Uterus (tissue), 4 donors: Measurements from ENCODE around the gene TMEM255A. TPM values are rescaled to one million over a fixed set of nuclear protein-coding genes. Genes with fewer than 3 reads are reported as not detected.

Source experiments
- DNase-seq, 2 donors: peaks; one replicate each; pipeline ENCODE4 v3.0.0-alpha.2; 2019 to 2020
- H3K27ac ChIP-seq, 2 donors: fragments of 200-600 bp; sonication (generic); 1 replicate in 1 of 2; 2 replicates in 1 of 2; pipeline ENCODE4 v1.5.1; 2016 to 2018
- H3K27me3 ChIP-seq, 2 donors: fragments of 200-600 bp; sonication (generic); one replicate each; pipeline ENCODE4 v1.5.1; 2018 to 2019; ENCODE audit warnings: control low read depth in 1 of 2
- H3K36me3 ChIP-seq, 2 donors: fragments of 200-600 bp; sonication (generic); one replicate each; pipeline ENCODE4 v1.5.1; 2019; ENCODE audit warnings: control low read depth in 1 of 2
- H3K4me1 ChIP-seq, 2 donors: fragments of 200-600 bp; sonication (generic); one replicate each; pipeline ENCODE4 v1.5.1; 2018 to 2019; ENCODE audit warnings: control low read depth in 1 of 2
- H3K4me3 ChIP-seq, 2 donors: fragments of 200-600 bp; sonication (generic); 1 replicate in 1 of 2; 2 replicates in 1 of 2; pipeline ENCODE4 v1.5.1; 2018 to 2019; ENCODE audit warnings: mild to moderate bottlenecking in 1 of 2
- H3K9me3 ChIP-seq, 2 donors: fragments of 200-600 bp; sonication (generic); one replicate each; pipeline ENCODE4 v1.5.1; 2019; ENCODE audit warnings: control low read depth in 1 of 2
- CTCF ChIP-seq, 4 experiments: fragments of 200-600 bp in 2 of 4; fragments of 450-650 bp in 2 of 4; sonication (generic) in 2 of 4; IDR thresholded peaks; one replicate each; pipeline ENCODE4 v1.5.1; 2016 to 2019; ENCODE audit warnings: antibody characterized with exemption in 4 of 4, mild to moderate bottlenecking in 2 of 4, moderate library complexity in 1 of 4
- POLR2A ChIP-seq, 2 donors: fragments of 450-650 bp; IDR thresholded peaks; one replicate each; pipeline ENCODE4 v1.6.1; 2016; ENCODE audit warnings: antibody characterized with exemption in 2 of 2, mild to moderate bottlenecking in 1 of 2, moderate library complexity in 1 of 2
- intact Hi-C: fragments of 100-400 bp; cut with DNase I; formaldehyde crosslinking; loops from one replicate; pipeline ENCODE4 v1.15.1; 2023; ENCODE audit warnings: low total_unique reads
- total RNA-seq, 4 donors: library from RNA; depleted of rRNA in 3 of 4; stranded (reverse); fragments of >200 nt in 3 of 4; gene quantifications; one replicate each; pipeline versions ENCODE4 v1.1.0 to v1.2.4, GENCODE V29; 2014 to 2023
- donor health status: DM: yes; HTN: yes; CAD: no.

The TMEM255A gene
- total RNA-seq, 4 donors from 2014 or later, result 0.51 to 5.7 (median 1.6) TPM

GRCh38 chrX:120301497-120301896 lies 9.8 kb downstream of the TMEM255A start:
- H3K27me3 ChIP-seq, result no peaks in the 10 kb centered on the region
- H3K27ac ChIP-seq, result no peak overlapping the region
- H3K36me3 ChIP-seq, result no peaks in the 10 kb centered on the region
- H3K4me3 ChIP-seq, result no peak overlapping the region
- H3K9me3 ChIP-seq, result no peaks in the 10 kb centered on the region
- intact Hi-C loops, result no loop called here
- TF ChIP-seq CTCF (IDR thresholded peaks at IDR 0.05) (no peak), POLR2A (IDR thresholded peaks at IDR 0.05) (no peak)
- H3K4me1 ChIP-seq, result no peaks in the 10 kb centered on the region
- no peak for DNase-seq

GRCh38 chrX:120299928-120300327 lies 11.3 kb downstream of the TMEM255A start:
- H3K4me1 ChIP-seq, result no peaks in the 10 kb centered on the region
- no peak overlapping the region for H3K27ac ChIP-seq
- no peaks in the 10 kb centered on the region for H3K27me3 ChIP-seq
- TF ChIP-seq POLR2A (IDR thresholded peaks at IDR 0.05) (no peak), CTCF (IDR thresholded peaks at IDR 0.05) (no peak)
- intact Hi-C loops, result no loop called here
- H3K9me3 ChIP-seq, result no peaks in the 10 kb centered on the region
- DNase-seq, result no peak
- H3K36me3 ChIP-seq, result no peaks in the 10 kb centered on the region
- no peak overlapping the region for H3K4me3 ChIP-seq

- intact Hi-C loops, result no loop called here
- no peak for TF ChIP-seq POLR2A (IDR thresholded peaks at IDR 0.05)
- no peak for TF ChIP-seq CTCF (IDR thresholded peaks at IDR 0.05)
- no peaks in the 10 kb centered on the region for H3K9me3 ChIP-seq
- no peaks in the 10 kb centered on the region for H3K36me3 ChIP-seq
- no peak for DNase-seq
- no peaks in the 10 kb centered on the region for H3K27me3 ChIP-seq
- no peak overlapping the region for H3K27ac ChIP-seq
- no peaks in the 10 kb centered on the region for H3K4me1 ChIP-seq
- no peak overlapping the region for H3K4me3 ChIP-seq
Measured at GRCh38 chrX:120297923-120298322, 13.3 kb downstream of the TMEM255A start.

GRCh38 chrX:120294651-120295050 lies 16.6 kb downstream of the TMEM255A start:
- no peaks in the 10 kb centered on the region for H3K4me1 ChIP-seq
- DNase-seq, result no peak
- no peaks in the 10 kb centered on the region for H3K9me3 ChIP-seq
- H3K36me3 ChIP-seq, result no peaks in the 10 kb centered on the region
- intact Hi-C loops, result no loop called here
- H3K27me3 ChIP-seq, result no peaks in the 10 kb centered on the region
- no peak overlapping the region for H3K4me3 ChIP-seq
- no peak overlapping the region for H3K27ac ChIP-seq
- TF ChIP-seq CTCF (IDR thresholded peaks at IDR 0.05), result no peak

- no peak for TF ChIP-seq CTCF (IDR thresholded peaks at IDR 0.05)
- no peak for TF ChIP-seq POLR2A (IDR thresholded peaks at IDR 0.05)
Measured at GRCh38 chrX:120293015-120293414, 18.2 kb downstream of the TMEM255A start.

More at GRCh38 chrX:120293015-120293414, 18.2 kb downstream of the TMEM255A start:
- intact Hi-C loops, result no loop called here
- H3K27ac ChIP-seq, result no peak overlapping the region
- no peaks in the 10 kb centered on the region for H3K9me3 ChIP-seq
- no peaks in the 10 kb centered on the region for H3K27me3 ChIP-seq
- DNase-seq, result no peak
- no peaks in the 10 kb centered on the region for H3K4me1 ChIP-seq
- no peaks in the 10 kb centered on the region for H3K36me3 ChIP-seq
- H3K4me3 ChIP-seq, result no peak overlapping the region
